C1 segment of cervical spinal cord (tissue), 14 donors: ENCODE data around the gene GSDMA.
"Not testable (repeated sequence)": the region's sequence is repeated elsewhere in the genome, so short reads cannot be mapped to it uniquely, and the experiment has no call there.

Experiments used
- DNase-seq, 14 donors: peaks; one replicate each; lab custom pipeline; 2025; lab: John Stamatoyannopoulos, UW

Gene GSDMA

DNA sequence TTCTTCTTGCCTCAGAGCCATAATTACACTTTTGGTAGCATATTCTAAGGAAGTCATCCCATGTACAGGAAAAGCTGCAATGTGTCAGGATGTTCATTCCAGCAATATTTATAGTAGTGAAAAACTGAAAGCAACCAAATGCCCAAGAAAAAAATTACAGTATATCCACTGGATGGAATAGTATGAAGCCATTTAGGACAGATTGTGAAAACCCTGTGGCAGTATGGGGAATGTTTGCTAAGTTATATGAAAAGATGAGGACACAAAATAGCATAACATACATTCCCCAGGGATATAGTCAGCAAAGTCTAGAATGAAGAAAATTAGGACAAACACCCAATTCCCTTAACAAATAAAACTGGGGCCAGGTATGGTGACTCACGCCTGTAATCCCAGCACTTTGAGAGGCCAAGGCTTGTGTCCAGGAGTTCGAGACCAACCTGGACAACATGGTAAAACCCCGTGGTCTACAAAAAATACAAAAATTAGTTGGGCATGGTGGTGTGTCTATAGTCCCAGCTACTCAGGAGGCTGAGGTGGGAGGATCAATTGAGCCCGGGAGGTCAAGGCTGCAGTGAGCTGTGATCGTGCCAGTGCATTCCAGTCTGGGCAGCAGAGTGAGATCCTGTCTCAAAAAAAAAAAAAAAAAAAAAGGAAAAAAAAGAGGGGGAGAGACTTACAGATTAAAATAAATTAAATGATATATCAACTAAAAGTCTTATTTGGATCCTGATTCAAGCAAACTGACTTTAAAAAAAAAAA is 33.0 kb upstream of the GSDMA start:
- DNase-seq: no peak

GRCh38 chr17:39933912-39934311 is 28.9 kb upstream of the GSDMA start:
- no peak for DNase-seq

GRCh38 chr17:39934324-39934723 is 28.5 kb upstream of the GSDMA start:
- DNase-seq: no peak

- no peak for DNase-seq
Observed at GRCh38 chr17:39935909-39936308, 26.9 kb upstream of the GSDMA start.

DNA sequence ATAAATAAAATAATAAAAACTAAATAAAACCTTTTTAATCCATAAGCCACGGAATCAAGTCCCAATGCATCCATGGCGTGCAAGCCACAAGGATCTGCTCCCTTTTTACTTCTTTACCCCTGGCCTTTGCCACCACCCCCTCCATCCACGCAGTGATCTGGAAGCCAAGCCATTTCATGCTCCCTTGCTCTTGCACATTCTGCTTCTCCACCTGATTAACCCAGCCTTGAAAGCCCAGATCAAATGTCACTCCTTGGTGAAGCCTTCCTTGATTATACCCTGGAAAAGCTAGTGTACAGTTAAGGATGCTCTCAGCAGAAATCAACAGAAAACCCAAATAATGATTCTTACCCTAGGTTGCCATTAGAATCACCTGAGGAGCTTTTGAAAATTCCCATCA is 25.4 kb upstream of the GSDMA start:
- DNase-seq: no peak

- DNase-seq: no peak
Observed at GRCh38 chr17:39938140-39938869, 24.5 kb upstream of the GSDMA start.

DNA sequence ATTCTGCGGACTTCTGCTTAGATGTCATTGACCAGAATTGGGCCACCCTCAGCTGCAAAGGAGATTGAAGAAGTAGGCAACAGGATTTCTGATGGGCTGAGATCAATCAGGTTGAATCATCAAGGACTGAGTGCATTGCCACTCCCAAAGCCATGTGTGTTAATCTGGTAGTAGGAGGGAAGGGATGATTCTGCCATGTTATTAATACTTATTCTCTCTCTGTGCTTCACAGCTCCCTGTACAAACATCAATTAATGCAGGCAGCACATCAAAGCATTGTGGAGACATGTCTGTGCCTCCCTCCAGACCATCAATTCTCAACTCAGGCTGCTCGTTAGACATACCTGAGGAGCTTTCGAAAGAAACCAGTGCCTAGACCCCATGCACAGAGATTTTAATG is 23.7 kb upstream of the GSDMA start:
- no peak for DNase-seq

- DNase-seq: peak in 1 of 14 donors; percentile 4
Observed at GRCh38 chr17:39939588-39940419, 23.0 kb upstream of the GSDMA start.

DNA sequence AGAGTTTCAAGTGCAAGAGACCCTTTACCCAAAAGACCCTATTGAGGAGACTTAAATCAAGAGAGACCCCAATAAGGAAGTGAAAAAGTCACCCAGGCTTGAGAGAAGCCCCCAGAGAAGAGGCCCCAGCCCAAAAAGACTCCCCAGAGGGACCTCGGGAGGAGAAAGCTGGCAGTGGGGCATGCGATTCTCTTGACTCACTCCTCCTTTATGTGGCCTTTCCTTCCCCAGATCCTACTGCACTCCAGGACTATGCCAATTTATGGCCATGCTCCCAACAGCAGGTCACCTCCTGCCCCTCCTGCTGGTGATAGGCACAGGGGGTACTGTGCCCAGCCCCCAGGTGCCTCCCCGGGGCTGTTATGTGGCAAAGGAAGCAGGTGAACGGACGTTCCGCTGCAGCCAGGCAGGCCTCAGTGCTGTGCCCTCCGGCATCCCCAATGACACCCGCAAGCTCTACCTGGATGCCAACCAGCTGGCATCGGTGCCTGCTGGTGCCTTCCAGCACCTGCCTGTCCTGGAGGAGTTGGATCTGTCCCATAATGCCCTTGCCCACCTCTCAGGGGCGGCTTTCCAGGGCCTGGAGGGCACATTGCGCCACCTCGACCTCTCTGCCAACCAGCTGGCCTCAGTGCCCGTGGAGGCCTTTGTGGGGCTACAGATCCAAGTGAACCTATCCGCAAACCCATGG is 19.0 kb upstream of the GSDMA start:
- peak in 1 of 14 donors; percentile 9 for DNase-seq

DNA sequence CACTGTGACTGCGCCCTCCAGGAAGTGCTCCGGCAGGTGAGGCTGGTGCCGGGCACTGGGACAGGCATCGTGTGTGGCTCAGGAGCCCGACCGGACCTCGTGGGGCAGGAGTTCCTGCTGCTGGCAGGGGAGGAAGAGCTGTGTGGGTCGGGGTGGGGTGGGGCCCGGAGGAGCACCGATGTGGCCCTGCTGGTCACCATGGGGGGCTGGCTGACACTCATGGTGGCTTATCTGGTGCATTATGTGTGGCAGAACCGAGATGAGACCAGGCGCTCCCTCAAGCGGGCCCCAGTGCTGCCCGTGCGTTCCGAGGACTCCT is 18.5 kb upstream of the GSDMA start:
- no peak for DNase-seq

GRCh38 chr17:39946551-39947330 is 16.1 kb upstream of the GSDMA start:
- no peak for DNase-seq

DNA sequence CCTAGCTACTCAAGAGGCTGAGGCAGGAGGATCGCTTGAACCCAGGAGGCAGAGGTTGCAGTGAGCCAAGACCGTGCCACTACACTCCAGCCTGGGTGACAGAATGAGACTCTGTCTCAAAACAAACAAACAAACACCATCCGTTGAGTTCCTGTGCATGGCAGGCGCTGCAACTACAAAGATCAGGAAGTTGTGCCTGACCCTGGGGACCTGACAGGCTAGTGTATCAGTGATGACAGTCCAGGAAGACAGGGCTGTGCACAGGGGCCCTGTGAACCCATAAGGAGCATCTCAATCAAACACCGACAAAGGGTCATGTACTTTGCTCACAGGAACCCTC is 14.3 kb upstream of the GSDMA start:
- not testable (repeated sequence) for DNase-seq

GRCh38 chr17:39949028-39949427 is 13.8 kb upstream of the GSDMA start:
- no peak for DNase-seq

DNA sequence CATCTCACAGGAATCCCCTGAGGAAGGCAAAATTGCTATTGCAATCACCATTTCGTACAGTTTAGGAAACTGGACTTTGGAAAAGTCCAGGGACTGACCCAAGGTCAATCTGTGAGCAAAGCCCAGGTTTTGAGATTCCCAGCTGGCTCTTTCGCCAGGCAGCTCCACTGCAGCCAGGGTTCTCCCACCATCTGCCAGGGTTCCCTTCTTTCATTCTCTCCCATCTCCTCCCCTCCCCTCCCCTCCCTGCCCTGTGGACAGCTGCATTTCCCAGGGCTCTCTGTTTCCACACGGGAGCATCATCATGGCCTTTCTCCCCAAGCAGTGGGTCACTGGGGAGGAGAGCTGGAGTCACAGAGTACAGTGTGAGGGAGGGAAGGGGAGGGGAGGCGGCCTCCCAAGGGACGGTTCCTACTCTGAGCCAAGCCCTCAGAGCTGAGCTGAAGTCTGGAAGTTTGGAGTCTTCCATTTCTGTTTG is 11.9 kb upstream of the GSDMA start:
- DNase-seq: no peak

GRCh38 chr17:39951924-39952679 is 10.7 kb upstream of the GSDMA start:
- no peak for DNase-seq

- peak; percentile 58 to 99 (median 94) for DNase-seq
Observed at GRCh38 chr17:39952680-39953470, 9.9 kb upstream of the GSDMA start.

- peak in 1 of 14 donors; percentile 46 for DNase-seq
Observed at GRCh38 chr17:39953471-39953888, 9.3 kb upstream of the GSDMA start.

- no peak for DNase-seq
Observed at GRCh38 chr17:39954876-39955275, 7.9 kb upstream of the GSDMA start.

- DNase-seq: no peak
Observed at GRCh38 chr17:39955726-39956225, 7.0 kb upstream of the GSDMA start.
